Neural progenitor cell (in vitro differentiated cells): ENCODE results near the gene ZNF273.

Experiments used
- EZH2 ChIP-seq: fragments of 200-600 bp; sonication (generic); IDR thresholded peaks from 2 replicates; pipeline ENCODE4 v1.6.1; 2017; ENCODE audit warnings: antibody characterized with exemption, mild to moderate bottlenecking, moderate library complexity
- TF ChIP-seq, protein P1 (sequence below): fragments of 200-600 bp; sonication (generic); IDR thresholded peaks from 2 replicates; pipeline ENCODE4 v1.5.1; 2017; ENCODE audit warnings: antibody characterized with exemption, mild to moderate bottlenecking

DNA sequence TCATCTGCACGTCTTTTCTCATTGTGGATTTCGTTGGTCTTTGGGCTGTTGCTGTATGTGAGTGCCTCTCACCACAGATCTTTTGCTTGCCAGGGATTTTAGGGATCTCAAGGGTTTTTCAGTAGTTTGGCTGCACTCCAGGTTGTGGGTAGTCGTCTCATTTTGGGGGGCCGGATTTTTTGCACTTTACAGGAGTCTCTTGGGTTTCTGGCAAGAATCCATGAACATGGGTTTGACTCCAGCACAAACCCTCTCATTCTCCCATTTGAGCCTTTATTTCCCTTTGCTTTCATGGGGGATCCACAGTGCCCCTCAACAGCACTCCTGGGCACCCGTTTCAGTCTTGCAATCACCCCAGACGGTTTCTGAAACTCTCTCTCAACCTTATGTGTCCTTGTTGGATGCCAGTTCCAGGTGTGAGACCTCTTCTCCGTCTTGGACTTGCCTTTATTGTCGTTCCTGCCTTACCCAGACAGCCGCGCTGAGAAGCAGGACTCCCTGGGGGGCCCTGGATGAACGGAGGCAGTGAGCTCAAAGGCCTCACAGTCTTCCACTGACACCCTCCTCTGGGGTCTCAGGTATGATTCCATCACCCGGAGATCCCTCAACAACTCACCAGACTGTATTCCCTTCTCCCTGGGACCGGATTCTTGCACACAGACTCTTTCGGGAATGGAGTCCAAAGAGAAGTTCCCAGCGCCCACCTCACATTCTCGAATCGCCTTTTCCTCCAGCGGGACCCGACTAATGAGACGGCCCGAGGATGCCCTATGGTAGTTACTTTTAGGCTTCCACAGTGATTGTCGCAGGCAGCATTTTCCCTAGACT lies 18.8 kb upstream of the ZNF273 start:
- TF ChIP-seq, protein P1, sequence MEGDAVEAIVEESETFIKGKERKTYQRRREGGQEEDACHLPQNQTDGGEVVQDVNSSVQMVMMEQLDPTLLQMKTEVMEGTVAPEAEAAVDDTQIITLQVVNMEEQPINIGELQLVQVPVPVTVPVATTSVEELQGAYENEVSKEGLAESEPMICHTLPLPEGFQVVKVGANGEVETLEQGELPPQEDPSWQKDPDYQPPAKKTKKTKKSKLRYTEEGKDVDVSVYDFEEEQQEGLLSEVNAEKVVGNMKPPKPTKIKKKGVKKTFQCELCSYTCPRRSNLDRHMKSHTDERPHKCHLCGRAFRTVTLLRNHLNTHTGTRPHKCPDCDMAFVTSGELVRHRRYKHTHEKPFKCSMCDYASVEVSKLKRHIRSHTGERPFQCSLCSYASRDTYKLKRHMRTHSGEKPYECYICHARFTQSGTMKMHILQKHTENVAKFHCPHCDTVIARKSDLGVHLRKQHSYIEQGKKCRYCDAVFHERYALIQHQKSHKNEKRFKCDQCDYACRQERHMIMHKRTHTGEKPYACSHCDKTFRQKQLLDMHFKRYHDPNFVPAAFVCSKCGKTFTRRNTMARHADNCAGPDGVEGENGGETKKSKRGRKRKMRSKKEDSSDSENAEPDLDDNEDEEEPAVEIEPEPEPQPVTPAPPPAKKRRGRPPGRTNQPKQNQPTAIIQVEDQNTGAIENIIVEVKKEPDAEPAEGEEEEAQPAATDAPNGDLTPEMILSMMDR = no peak
- no peak for TF ChIP-seq EZH2
